Heart left ventricle (tissue), 16 donors: ENCODE results near the gene STRN4. TPM values are rescaled to one million over a fixed set of nuclear protein-coding genes. Genes with fewer than 3 reads are reported as not detected.
"Not testable (repeated sequence)": the region's sequence is repeated elsewhere in the genome, so short reads cannot be mapped to it uniquely, and the experiment has no call there.

Experiments
- ATAC-seq, 4 donors: fragments of 200-7000 bp; cut with Tn5 transposase; one replicate each; pipeline ENCODE4 v1.9.1; 2020 to 2022; ENCODE audit warnings: moderate library complexity in 4 of 4, mild to moderate bottlenecking in 3 of 4, moderate number of reproducible peaks in 1 of 4
- DNase-seq, 5 donors: peaks; one replicate each; pipeline ENCODE4 v3.0.0-alpha.2; 2020
- H3K27ac ChIP-seq, 12 donors: fragments of 200-600 bp; sonication (generic) in 4 of 12; one replicate each; pipeline versions ENCODE4 v1.5.0 to v1.8.0; 2016 to 2022; ENCODE audit warnings: mild to moderate bottlenecking in 2 of 12
- H3K27me3 ChIP-seq, 9 donors: fragments of 200-600 bp; sonication (generic) in 2 of 9; one replicate each; pipeline versions ENCODE4 v1.5.1 to v1.8.0; 2016 to 2022; ENCODE audit warnings: mild to moderate bottlenecking in 3 of 9
- H3K36me3 ChIP-seq, 9 donors: fragments of 200-600 bp; sonication (generic) in 2 of 9; one replicate each; pipeline versions ENCODE4 v1.5.0 to v1.8.0; 2018 to 2022; ENCODE audit warnings: mild to moderate bottlenecking in 2 of 9
- H3K4me1 ChIP-seq, 12 donors: fragments of 200-600 bp; sonication (generic) in 4 of 12; one replicate each; pipeline versions ENCODE4 v1.5.0 to v1.8.0; 2016 to 2022; ENCODE audit warnings: mild to moderate bottlenecking in 3 of 12
- H3K4me3 ChIP-seq, 12 donors: fragments of 200-600 bp; sonication (generic) in 4 of 12; one replicate each; pipeline versions ENCODE4 v1.5.0 to v1.8.0; 2017 to 2022; ENCODE audit warnings: mild to moderate bottlenecking in 9 of 12, moderate library complexity in 4 of 12
- H3K9me3 ChIP-seq, 12 donors: fragments of 200-600 bp; sonication (generic) in 4 of 12; one replicate each; pipeline versions ENCODE4 v1.5.0 to v1.8.0; 2016 to 2022; ENCODE audit warnings: mild to moderate bottlenecking in 1 of 12
- CTCF ChIP-seq, 12 donors: fragments of 200-600 bp; sonication (generic) in 4 of 12; IDR thresholded peaks; one replicate each; pipeline versions ENCODE4 v1.5.0 to v1.8.0; 2018 to 2022; ENCODE audit warnings: antibody characterized with exemption in 12 of 12, mild to moderate bottlenecking in 5 of 12
- POLR2A ChIP-seq, 2 donors: fragments of 450-650 bp; IDR thresholded peaks; one replicate each; pipeline ENCODE4 v1.6.1; 2017; ENCODE audit warnings: antibody characterized with exemption in 2 of 2, mild to moderate bottlenecking in 2 of 2, moderate library complexity in 2 of 2
- WGBS, 4 donors: extraction: QIAGEN DNeasy Blood & Tissue Kit in 2 of 4; methylation state at CpG; one replicate each; pipeline versions ENCODE4 v1.1.5 to v1.1.7; 2013 to 2018; 5-methylcytosine and 5-hydroxymethylcytosine counted together
- intact Hi-C, 10 donors: fragments of 100-400 bp; cut with DNase I; formaldehyde crosslinking; loops; one replicate each; pipeline versions ENCODE4 v1.11.1 to v1.14.2; 2022
- polyA plus RNA-seq, 2 donors: library from polyadenylated mRNA; stranded (reverse); fragments of 200-250 nt; gene quantifications; one replicate each; pipeline ENCODE4 v1.2.3, GENCODE V29; 2013
- total RNA-seq, 9 donors: library from RNA; depleted of rRNA in 2 of 9; stranded (reverse); fragments of >200 nt in 2 of 9; fragmentation: NEBNext Ultra II Directional in 3 of 9; extraction: Animal tissue kit (Norgen Biotek cat#: 25700) in 3 of 9; gene quantifications; one replicate each; pipeline versions ENCODE4 v1.1.0 to v1.2.4, GENCODE V29; 2016 to 2023
- donor health status: ischemic (EF 13 %, LVEDD 7.1; RV severe dilation, severe dysfunction).
- donor health status: healthy with polysubstance abuse.
- donor health status: DM: no; HTN: yes; CAD: no.
- donor health status: DM: no; HTN: no; CAD: no.
- donor health status: ischemic (EF 25% LVEDD 6.9; RV normal size, moderate dysfunction).
- donor health status: ischemic (EF 25% LVEDD 5.7; RV mildly dilated, moderate dysfunction).
- donor health status: healthy.
- donor health status: DM: yes; HTN: yes; CAD: no.
- donor health status: ischemic (EF 35%, LVEDD 5.7; RV mildly dilated, moderate dysfunction).
- donor health status: nonischemic (EF 11% LVEDD 7.7; RV severe dilation, severe dysfunction).
- donor health status: DM: yes; HTN: yes; CAD: no.
- donor health status: PGD.
- donor health status: ischemic (EF 29% LVEDD 5.4; RV normal size, mild dysfunction).
- donor health status: nonischemic (EF 23%, LVEDD 6.1; RV moderate dilation, normal function).

Gene STRN4
- total and polyA plus RNA-seq, 11 donors: 41.0 to 93.6 (median 53.7) TPM

GRCh38 chr19:46764817-46765291, 18.6 kb upstream of the STRN4 start:
- no peak for DNase-seq
- H3K27ac ChIP-seq: no peak overlapping the region
- peaks cover 0 to 24% (median 3%) of the 10 kb centered on the region in 12 donors for H3K4me1 ChIP-seq
- no peak overlapping the region for H3K4me3 ChIP-seq
- no peaks in the 10 kb centered on the region for H3K9me3 ChIP-seq
- no peaks in the 10 kb centered on the region for H3K36me3 ChIP-seq
- intact Hi-C loops: loop anchor here in 3 of 10 donors (5.0 to 10.0 kb wide), 2 partner anchors 57 to 230 kb away; no protein-coding TSS in a partner anchor
- TF ChIP-seq CTCF (IDR thresholded peaks at IDR 0.05) (no peak), POLR2A (IDR thresholded peaks at IDR 0.05) (no peak)
- ATAC-seq: peak; percentile 53 to 83 (median 73)
- WGBS, 4 donors: 58 to 66% (median 60%) methylated on average over 11 of the region's 11 CpGs
- H3K27me3 ChIP-seq: no peaks in the 10 kb centered on the region

GRCh38 chr19:46762245-46762890, 16.1 kb upstream of the STRN4 start:
- TF ChIP-seq POLR2A (IDR thresholded peaks at IDR 0.05) (no peak), CTCF (IDR thresholded peaks at IDR 0.05) (no peak)

GRCh38 chr19:46761418-46761831, 15.2 kb upstream of the STRN4 start:
- Histone ChIP-seq H3K9me3 (no peaks in the 10 kb centered on the region), H3K27ac (peak overlapping the region in 3 of 12 donors; percentile 9 to 52 (median 38)), H3K4me1 (peaks cover 0 to 27% (median 5%) of the 10 kb centered on the region in 12 donors), H3K27me3 (no peaks in the 10 kb centered on the region), H3K36me3 (peaks cover 0 to 15% (median 7%) of the 10 kb centered on the region in 9 donors), H3K4me3 (no peak overlapping the region)
- intact Hi-C loops: loop anchor here in 3 of 10 donors (5.0 to 10.0 kb wide), 2 partner anchors 61 to 233 kb away; no protein-coding TSS in a partner anchor
- 64 to 73% (median 69%) methylated on average over 5 of the region's 5 CpGs for WGBS, 4 donors
- TF ChIP-seq CTCF (IDR thresholded peaks at IDR 0.05) (no peak), POLR2A (IDR thresholded peaks at IDR 0.05) (no peak)
- DNase-seq (no peak), ATAC-seq (no peak)

More at GRCh38 chr19:46762245-46762890, 16.1 kb upstream of the STRN4 start:
- intact Hi-C loops: loop anchor here in 3 of 10 donors (5.0 to 10.0 kb wide), 2 partner anchors 60 to 232 kb away; no protein-coding TSS in a partner anchor
- Histone ChIP-seq H3K9me3 (no peaks in the 10 kb centered on the region), H3K4me1 (peaks cover 0 to 23% (median 2%) of the 10 kb centered on the region in 12 donors), H3K27me3 (no peaks in the 10 kb centered on the region), H3K36me3 (peaks cover 0 to 8% (median 0%) of the 10 kb centered on the region in 9 donors), H3K4me3 (no peak overlapping the region), H3K27ac (no peak overlapping the region)
- ATAC-seq (no peak), DNase-seq (no peak)
- WGBS, 4 donors: 80 to 89% (median 88%) methylated on average over 6 of the region's 6 CpGs

- DNase-seq: not testable (repeated sequence)
- H3K4me1 ChIP-seq: peaks cover 0 to 27% (median 5%) of the 10 kb centered on the region in 12 donors
- H3K27ac ChIP-seq: peak overlapping the region in 4 of 12 donors; percentile 9 to 52 (median 44)
Observed at GRCh38 chr19:46760897-46761296, 14.6 kb upstream of the STRN4 start.

More at GRCh38 chr19:46760897-46761296, 14.6 kb upstream of the STRN4 start:
- ATAC-seq, H3K27me3 ChIP-seq, H3K4me3 ChIP-seq, H3K9me3 ChIP-seq: not testable (repeated sequence)
- H3K36me3 ChIP-seq: peaks cover 0 to 18% (median 8%) of the 10 kb centered on the region in 9 donors
- intact Hi-C loops: loop anchor here in 3 of 10 donors (5.0 to 10.0 kb wide), 2 partner anchors 61 to 234 kb away; no protein-coding TSS in a partner anchor
- WGBS, 4 donors: 77 to 85% (median 82%) methylated on average over 4 of the region's 4 CpGs
